Cardiac muscle cell (in vitro differentiated cells and primary cell): ENCODE measurements around the gene CTSF. TPM values are rescaled to one million over a fixed set of nuclear protein-coding genes. Genes with fewer than 3 reads are reported as not detected.

Source experiments
- DNase-seq, 2 donors: peaks; one replicate each; pipeline versions ENCODE4 v3.0.0 to v3.0.0-alpha.2; 2010 to 2017; ENCODE audit warnings: low read depth in 1 of 2, low spot score in 1 of 2
- H3K27ac ChIP-seq: fragments of 200-600 bp; sonication (generic); 2 replicates; pipeline ENCODE4 v1.5.1; 2016
- H3K27me3 ChIP-seq: fragments of 200-600 bp; sonication (generic); 2 replicates; pipeline ENCODE4 v1.6.0; 2016; ENCODE audit warnings: control low read depth
- H3K36me3 ChIP-seq: fragments of 200-600 bp; sonication (generic); 2 replicates; pipeline ENCODE4 v1.5.1; 2016; ENCODE audit warnings: control low read depth
- H3K4me1 ChIP-seq: fragments of 200-600 bp; sonication (generic); 2 replicates; pipeline ENCODE4 v1.8.1; 2017; ENCODE audit warnings: low read depth, mild to moderate bottlenecking, mixed run types
- H3K4me3 ChIP-seq: fragments of 200-600 bp; sonication (generic); 2 replicates; pipeline ENCODE4 v1.5.1; 2016; ENCODE audit warnings: mild to moderate bottlenecking
- H3K9me3 ChIP-seq: fragments of 200-600 bp; sonication (generic); 2 replicates; pipeline ENCODE4 v1.5.1; 2017; ENCODE audit warnings: low read depth, mild to moderate bottlenecking, control low read depth
- CTCF ChIP-seq: IDR thresholded peaks from 2 replicates; pipeline ENCODE4 v1.5.1; 2012; ENCODE audit warnings: low read depth, mild to moderate bottlenecking, low read length
- polyA plus RNA-seq: library from polyadenylated mRNA; unstranded; fragments of >200 nt; fragmentation: Nextera tagmentation; extraction: Ambion mirVana; gene quantifications from 2 replicates; pipeline ENCODE4 v1.2.1, GENCODE V29; 2016
- total RNA-seq: library from RNA; depleted of rRNA; stranded (reverse); fragments of >200 nt; gene quantifications from 2 replicates; pipeline ENCODE4 v1.2.3, GENCODE V29; 2016

CTSF gene
- total and polyA plus RNA-seq, 2 experiments from 2014 or later = 15.2 to 51.0 TPM

GRCh38 chr11:66524304-66525040 lies 43.9 kb downstream of the CTSF start:
- Histone ChIP-seq H3K36me3 (peaks cover 18% of the 10 kb centered on the region), H3K27ac (peak overlapping the region; percentile 85), H3K9me3 (no peaks in the 10 kb centered on the region), H3K27me3 (no peaks in the 10 kb centered on the region), H3K4me1 (peaks cover 16% of the 10 kb centered on the region), H3K4me3 (no peak overlapping the region)
- TF ChIP-seq CTCF = no peak
- DNase-seq = no peak

- H3K4me3 ChIP-seq = no peak overlapping the region
- H3K9me3 ChIP-seq = no peaks in the 10 kb centered on the region
- DNase-seq = peak in 1 of 2 donors; percentile 82
- peaks cover 16% of the 10 kb centered on the region for H3K4me1 ChIP-seq
- peak overlapping the region; percentile 85 for H3K27ac ChIP-seq
- peaks cover 20% of the 10 kb centered on the region for H3K36me3 ChIP-seq
- TF ChIP-seq CTCF = no peak
- H3K27me3 ChIP-seq = no peaks in the 10 kb centered on the region
These were observed 44.8 kb downstream of the CTSF start for GRCh38 chr11:66523611-66524010.

Other genes starting within 250 kb of the CTSF start
- 4.9 and 9.4 TPM in 2 replicates for gene RIN1, start 232.2 kb downstream of the CTSF start, total RNA-seq
- gene RIN1, start 232.2 kb downstream of the CTSF start, polyA plus RNA-seq = 1.9 and 4.8 TPM in 2 replicates
- gene BRMS1, start 223.5 kb downstream of the CTSF start, total RNA-seq = 29.3 and 33.2 TPM in 2 replicates
- 33.8 and 37.3 TPM in 2 replicates for gene BRMS1, start 223.5 kb downstream of the CTSF start, polyA plus RNA-seq
- 138 and 194 TPM in 2 replicates for gene B4GAT1, start 221.0 kb downstream of the CTSF start, total RNA-seq
- gene B4GAT1, start 221.0 kb downstream of the CTSF start, polyA plus RNA-seq = 129 and 174 TPM in 2 replicates
- gene SLC29A2, start 196.8 kb downstream of the CTSF start, total RNA-seq = 30.2 and 36.8 TPM in 2 replicates
- gene SLC29A2, start 196.8 kb downstream of the CTSF start, polyA plus RNA-seq = 32.6 and 50.2 TPM in 2 replicates
- gene NPAS4, start 147.6 kb downstream of the CTSF start, total RNA-seq = 1.2 TPM in 2 replicates
- gene NPAS4, start 147.6 kb downstream of the CTSF start, polyA plus RNA-seq = 1.5 TPM in 1 of 2 replicates, not detected in the other
- 48.4 and 70.3 TPM in 2 replicates for gene MRPL11, start 129.8 kb downstream of the CTSF start, total RNA-seq
- gene MRPL11, start 129.8 kb downstream of the CTSF start, polyA plus RNA-seq = 64.1 and 75.8 TPM in 2 replicates
- 19.9 and 30.9 TPM in 2 replicates for gene PELI3, start 101.7 kb downstream of the CTSF start, total RNA-seq
- 16.4 and 20.5 TPM in 2 replicates for gene PELI3, start 101.7 kb downstream of the CTSF start, polyA plus RNA-seq
- gene DPP3, start 88.2 kb downstream of the CTSF start, total RNA-seq = 21.9 and 60.7 TPM in 2 replicates
- 20.8 and 44.9 TPM in 2 replicates for gene DPP3, start 88.2 kb downstream of the CTSF start, polyA plus RNA-seq
- gene BBS1, start 58.0 kb downstream of the CTSF start, total RNA-seq = 100 and 106 TPM in 2 replicates
- gene BBS1, start 58.0 kb downstream of the CTSF start, polyA plus RNA-seq = 59.7 and 62.7 TPM in 2 replicates
- 14.7 and 21.6 TPM in 2 replicates for gene ZDHHC24, start 22.6 kb downstream of the CTSF start, total RNA-seq
- gene ZDHHC24, start 22.6 kb downstream of the CTSF start, polyA plus RNA-seq = 15.2 and 16.9 TPM in 2 replicates
- gene ACTN3, start 21.7 kb downstream of the CTSF start, total RNA-seq = 74.2 and 189 TPM in 2 replicates
- 111 and 322 TPM in 2 replicates for gene ACTN3, start 21.7 kb downstream of the CTSF start, polyA plus RNA-seq
- 2.7 and 3.9 TPM in 2 replicates for gene CCDC87, start 24.5 kb upstream of the CTSF start, total RNA-seq
- 1.2 and 4.8 TPM in 2 replicates for gene CCDC87, start 24.5 kb upstream of the CTSF start, polyA plus RNA-seq
- gene CCS, start 24.6 kb upstream of the CTSF start, total RNA-seq = 73.1 and 86.6 TPM in 2 replicates
- gene CCS, start 24.6 kb upstream of the CTSF start, polyA plus RNA-seq = 117 and 153 TPM in 2 replicates
- 74.6 and 90.6 TPM in 2 replicates for gene RBM14, start 48.0 kb upstream of the CTSF start, total RNA-seq
- gene RBM14, start 48.0 kb upstream of the CTSF start, polyA plus RNA-seq = 95.2 and 111 TPM in 2 replicates
- gene RBM4, start 70.1 kb upstream of the CTSF start, total RNA-seq = 142 and 146 TPM in 2 replicates
- gene RBM4, start 70.1 kb upstream of the CTSF start, polyA plus RNA-seq = 206 and 241 TPM in 2 replicates
- gene RBM4B, start 109.3 kb upstream of the CTSF start, total RNA-seq = 25.7 and 30.2 TPM in 2 replicates
- 62.3 and 62.6 TPM in 2 replicates for gene RBM4B, start 109.3 kb upstream of the CTSF start, polyA plus RNA-seq
- 23.1 and 27.4 TPM in 2 replicates for gene SPTBN2, start 160.6 kb upstream of the CTSF start, total RNA-seq
- gene SPTBN2, start 160.6 kb upstream of the CTSF start, polyA plus RNA-seq = 6.0 and 15.0 TPM in 2 replicates